ENCODE measurements around the gene GASK1A. TPM values are rescaled to one million over a fixed set of nuclear protein-coding genes. Genes with fewer than 3 reads are reported as not detected.

The GASK1A gene
- total RNA-seq, 1 donor from 2014 or later = 8.4 TPM

- DNase-seq = no peak
Observed at GRCh38 chr3:43091481-43091880, 112.4 kb downstream of the GASK1A start.

- DNase-seq = no peak
Observed at GRCh38 chr3:43093006-43093405, 113.9 kb downstream of the GASK1A start.

GRCh38 chr3:43093974-43094373 lies 114.9 kb downstream of the GASK1A start:
- DNase-seq = no peak

DNA sequence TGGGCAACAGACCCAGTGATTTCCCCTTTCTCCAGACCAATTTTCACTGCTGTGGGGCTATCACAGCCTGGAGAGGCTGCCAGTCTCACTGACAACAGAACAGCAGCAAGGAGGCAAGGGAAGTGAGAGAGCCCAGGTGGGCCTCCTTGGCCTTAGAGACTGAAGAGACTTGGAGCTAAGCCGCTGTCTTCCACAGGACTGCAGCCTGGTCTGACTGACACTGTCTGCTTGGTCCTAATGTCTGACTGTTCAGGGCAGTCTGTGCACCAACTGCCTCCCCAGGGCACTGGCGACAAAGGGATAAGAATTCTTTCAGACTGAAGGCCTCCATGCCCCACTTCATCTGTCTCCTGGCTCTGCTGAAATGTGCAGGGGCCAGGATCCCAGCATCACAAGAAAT lies 115.3 kb downstream of the GASK1A start:
- DNase-seq = no peak

DNA sequence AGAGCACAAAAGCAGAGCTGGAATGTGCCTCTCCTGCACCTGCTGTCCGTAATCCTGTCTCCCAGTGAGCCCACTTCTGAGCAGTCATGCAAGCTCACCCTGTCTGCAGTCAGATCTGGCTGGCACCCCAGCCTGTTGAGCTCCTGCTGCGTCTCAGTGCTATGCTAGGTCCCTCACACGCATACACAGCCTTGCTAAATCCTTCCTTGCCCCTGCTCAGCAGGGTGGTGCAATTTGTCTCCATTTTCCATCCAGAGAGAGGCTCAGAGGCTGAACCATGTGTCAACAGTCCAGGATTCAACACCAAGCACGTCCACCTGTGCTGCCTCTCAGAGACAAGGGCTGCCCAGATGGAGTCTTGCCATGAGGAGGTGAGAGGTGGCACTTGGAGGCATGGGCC lies 115.7 kb downstream of the GASK1A start:
- DNase-seq = no peak

- no peak for DNase-seq
Observed at GRCh38 chr3:43095370-43095769, 116.3 kb downstream of the GASK1A start.

- no peak for DNase-seq
Observed at GRCh38 chr3:43096761-43097160, 117.7 kb downstream of the GASK1A start.

DNA sequence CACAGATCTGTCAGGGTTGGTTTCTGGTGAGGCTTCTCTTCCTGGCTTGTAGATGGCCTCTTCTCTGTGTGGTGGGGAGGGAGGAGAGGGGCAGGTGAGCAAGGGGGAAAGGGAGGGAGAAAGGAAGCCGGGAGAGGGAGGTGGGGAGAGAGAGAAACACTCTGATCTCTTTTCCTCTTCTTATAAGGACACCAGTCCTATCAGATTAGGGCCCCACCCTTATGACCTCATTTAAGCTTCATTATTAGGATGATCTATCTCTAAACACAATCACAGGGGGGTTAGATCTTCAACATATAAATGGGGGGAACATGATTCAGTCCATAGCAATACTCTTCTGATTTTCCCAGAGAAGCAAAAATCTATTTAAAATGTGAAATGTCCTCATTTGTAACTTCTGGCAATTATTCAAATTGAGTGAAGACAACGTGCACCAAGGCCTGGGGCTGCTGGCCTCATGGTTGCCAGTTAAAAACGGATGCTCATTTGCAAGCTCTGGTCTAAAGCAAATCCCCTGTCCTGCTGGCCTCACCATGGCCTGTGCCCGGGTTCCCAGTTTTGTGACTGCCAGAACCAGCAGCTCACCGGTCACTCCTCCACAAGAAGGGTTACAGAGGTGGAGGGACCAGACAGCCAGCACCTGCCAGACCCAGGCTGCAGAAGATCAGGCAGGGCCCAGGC lies 118.4 kb downstream of the GASK1A start:
- no peak for DNase-seq

GRCh38 chr3:43098761-43099160 lies 119.7 kb downstream of the GASK1A start:
- DNase-seq = no peak

DNA sequence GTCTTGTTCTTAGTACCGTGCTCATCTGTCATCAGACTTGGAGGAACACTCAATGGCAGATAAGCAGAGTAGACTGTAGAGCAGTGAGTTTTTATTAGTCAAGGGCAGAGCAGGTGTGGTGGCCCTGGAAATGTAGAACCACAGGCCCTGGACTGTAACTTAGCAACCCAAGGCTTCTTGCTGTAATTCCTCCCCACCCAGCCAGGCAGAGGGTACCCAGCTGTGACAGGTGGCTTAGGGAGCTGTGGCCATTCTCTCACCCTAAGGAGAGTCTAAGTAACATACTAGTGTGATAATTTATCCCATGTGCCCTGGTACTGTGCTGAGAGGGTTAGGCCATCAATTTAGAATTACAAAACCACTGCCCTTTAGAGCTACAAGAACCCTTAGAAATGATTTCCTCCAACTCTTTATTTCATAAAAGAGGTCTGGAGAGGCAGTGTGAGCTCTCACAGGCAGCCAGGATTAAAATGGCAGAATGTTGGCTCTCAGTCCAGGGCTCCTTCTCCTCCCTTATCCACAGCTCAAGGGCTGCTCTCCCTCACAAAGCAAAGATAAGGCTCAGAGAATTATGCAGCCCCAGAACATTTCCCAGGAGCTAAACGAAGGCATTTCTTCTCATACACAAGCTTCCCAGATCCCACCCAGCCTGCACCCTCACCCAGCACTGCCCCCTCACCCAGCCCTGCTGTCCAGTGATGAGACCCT lies 123.8 kb downstream of the GASK1A start:
- DNase-seq = no peak

DNA sequence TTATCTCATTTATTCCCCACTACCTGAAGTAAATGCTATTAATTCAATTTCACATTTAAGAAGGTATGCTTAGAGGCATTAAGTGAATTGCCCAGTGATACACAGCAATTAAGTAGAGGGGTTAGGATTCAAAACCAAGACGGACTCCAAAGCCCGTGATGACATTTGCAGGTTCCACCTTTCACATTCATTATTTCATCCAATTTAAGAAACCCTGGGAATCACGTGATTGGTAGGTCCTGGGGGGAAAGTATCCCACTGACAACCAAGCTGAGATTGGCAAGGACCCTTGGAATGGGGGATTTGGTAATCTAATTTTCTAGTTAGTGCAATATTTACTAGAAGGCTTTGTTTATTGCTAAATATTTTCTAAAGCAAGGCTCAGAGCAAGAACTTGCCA lies 124.9 kb downstream of the GASK1A start:
- DNase-seq = no peak

DNA sequence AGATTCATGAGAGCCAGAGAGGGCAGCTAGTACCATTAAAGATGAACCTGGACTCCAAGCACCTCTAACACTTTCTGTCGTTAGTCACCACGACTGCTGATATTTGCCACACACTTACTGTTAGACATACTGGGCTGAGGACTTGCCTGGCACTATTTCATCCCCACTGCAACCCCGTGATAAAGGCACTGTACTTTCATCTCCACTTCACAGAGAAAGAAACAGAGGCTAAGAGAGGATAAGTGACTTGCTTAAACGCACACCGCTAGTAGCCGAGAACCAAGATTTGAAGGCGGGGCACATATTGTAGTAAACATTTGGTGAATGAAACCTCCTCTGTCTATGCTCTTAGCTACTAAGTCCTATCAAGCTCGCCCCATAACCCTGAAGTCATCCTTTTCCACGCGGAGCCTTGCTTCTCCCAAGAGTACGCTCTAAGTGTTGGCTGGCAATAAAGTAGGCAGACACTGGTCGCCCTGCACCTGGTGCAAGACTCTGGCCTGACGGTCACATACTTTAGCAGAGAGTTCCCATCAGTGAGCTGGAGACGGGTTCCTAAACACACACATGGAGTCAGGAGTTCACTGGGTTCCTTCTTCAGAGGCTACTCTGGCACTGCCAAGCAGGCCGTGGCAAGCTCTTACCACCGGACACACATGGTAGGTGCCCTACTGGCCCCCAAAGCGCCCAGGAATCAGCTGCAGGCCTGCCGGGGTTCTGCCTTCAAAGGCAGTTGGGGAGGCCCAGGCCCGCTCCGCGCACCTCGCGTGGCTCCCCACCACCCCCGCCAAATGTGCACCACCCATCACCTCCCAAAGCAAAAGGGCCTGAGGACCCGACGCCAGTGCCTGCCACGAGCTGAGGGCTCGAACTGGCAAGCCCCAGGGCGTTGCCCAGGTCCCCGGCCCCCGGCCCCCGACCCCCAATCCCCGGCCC lies 125.8 kb downstream of the GASK1A start:
- no peak for DNase-seq

DNA sequence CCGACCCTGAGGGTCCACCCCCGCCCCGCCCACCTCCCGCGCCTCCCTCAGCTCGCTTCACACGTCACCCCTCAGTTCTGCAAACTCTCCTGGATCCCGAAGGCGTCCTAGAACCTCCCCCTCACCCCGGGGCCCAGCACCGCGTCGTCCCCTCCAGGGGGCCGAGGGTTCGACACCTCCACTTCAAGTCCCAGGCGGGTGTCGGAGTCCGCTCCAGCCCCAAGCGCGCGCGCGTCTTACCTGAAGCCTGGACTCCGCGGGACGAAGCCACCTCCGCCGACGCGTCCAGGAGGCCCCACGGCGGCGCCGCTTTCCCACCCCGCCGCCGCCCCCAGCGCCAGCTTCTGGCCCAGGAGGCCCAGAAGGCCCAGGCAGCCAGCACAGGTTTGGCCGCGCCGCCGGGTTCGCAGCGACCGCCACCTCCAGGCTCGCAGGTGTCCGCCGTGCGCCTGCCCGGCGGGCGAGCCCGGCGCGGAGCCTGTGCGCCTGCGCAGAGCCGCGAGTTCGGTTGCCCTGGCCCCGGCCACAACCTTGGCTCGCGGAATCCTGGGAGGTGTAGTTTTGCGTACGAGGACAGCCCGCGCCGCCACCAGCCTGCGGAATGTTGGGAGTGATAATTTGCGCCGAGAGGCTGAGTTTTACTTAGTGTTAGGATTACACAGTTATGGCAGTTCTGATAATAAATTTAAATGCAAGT lies 126.6 kb downstream of the GASK1A start, which contains the start of gene POMGNT2:
TSS of gene POMGNT2 (minus strand) at position 484 of the 697 bp plus-strand sequence. CDS start 24,648 bp downstream, outside the sequence.
- peak; percentile 89 for DNase-seq

GRCh38 chr3:43106293-43106628 lies 127.2 kb downstream of the GASK1A start:
- no peak for DNase-seq

Other genes with a start within 250 kb of the GASK1A start
- 3.6 TPM for gene CCDC13, start 206.1 kb upstream of the GASK1A start, total RNA-seq
- gene HIGD1A, start 174.8 kb upstream of the GASK1A start, total RNA-seq = 117 TPM
- 0.16 TPM for gene ACKR2, start 169.9 kb upstream of the GASK1A start, total RNA-seq
- gene CYP8B1, start 103.4 kb upstream of the GASK1A start, total RNA-seq = not detected
- gene ZNF662, start 73.2 kb upstream of the GASK1A start, total RNA-seq = 20.4 TPM
- 15.9 TPM for gene POMGNT2, start 126.8 kb downstream of the GASK1A start, total RNA-seq